GM19351 (cell line): Measurements from ENCODE around the gene MAD2L1BP.
"Not testable (repeated sequence)": the region's sequence is repeated elsewhere in the genome, so short reads cannot be mapped to it uniquely, and the experiment has no call there.

Experiments
- ATAC-seq: cut with Tn5 transposase; IDR thresholded peaks from one replicate; pipeline ENCODE4 v1.9.1; 2021; ENCODE audit warnings: mild to moderate bottlenecking, moderate library complexity; ENCODE audit not compliant: unreplicated experiment

MAD2L1BP gene

GRCh38 chr6:43625393-43625992 lies 10.1 kb upstream of the MAD2L1BP start:
- no peak for ATAC-seq

- no peak for ATAC-seq
Observed at GRCh38 chr6:43627008-43627825, 8.4 kb upstream of the MAD2L1BP start.

- peak; percentile 25 for ATAC-seq
Observed at GRCh38 chr6:43628393-43629103, 7.1 kb upstream of the MAD2L1BP start.

GRCh38 chr6:43629104-43629504 lies 6.5 kb upstream of the MAD2L1BP start, which contains the start of gene GTPBP2:
TSS of gene GTPBP2 (minus strand) at chr6:43629264. CDS start at chr6:43629162, 102 bp downstream.
- peak; percentile 78 for ATAC-seq

GRCh38 chr6:43629505-43630300 lies 5.9 kb upstream of the MAD2L1BP start:
- peak; percentile 67 for ATAC-seq

- ATAC-seq = no peak
Observed at GRCh38 chr6:43630980-43631619, 4.5 kb upstream of the MAD2L1BP start.

- not testable (repeated sequence) for ATAC-seq
Observed at GRCh38 chr6:43633002-43633401, 2.6 kb upstream of the MAD2L1BP start.

GRCh38 chr6:43634702-43635303 lies 837 bp upstream of the MAD2L1BP start:
- ATAC-seq = no peak

- no peak for ATAC-seq
Observed at GRCh38 chr6:43636308-43636659, 644 bp downstream of the MAD2L1BP start.

- no peak for ATAC-seq
Observed at GRCh38 chr6:43639984-43640800, 4.6 kb downstream of the MAD2L1BP start.

GRCh38 chr6:43644940-43645612 lies 9.4 kb downstream of the MAD2L1BP start, which contains the start of gene RSPH9:
TSS of gene RSPH9 (plus strand) at chr6:43645036. CDS start at chr6:43645099, 63 bp downstream.
- no peak for ATAC-seq

- ATAC-seq = no peak
Observed at GRCh38 chr6:43645613-43645964, 9.9 kb downstream of the MAD2L1BP start.

- no peak for ATAC-seq
Observed at GRCh38 chr6:43647613-43648012, 12.0 kb downstream of the MAD2L1BP start.

- no peak for ATAC-seq
Observed at GRCh38 chr6:43648248-43648647, 12.6 kb downstream of the MAD2L1BP start.

GRCh38 chr6:43652822-43653221 lies 17.2 kb downstream of the MAD2L1BP start:
- not testable (repeated sequence) for ATAC-seq

GRCh38 chr6:43657221-43657802 lies 21.7 kb downstream of the MAD2L1BP start:
- ATAC-seq = no peak

- ATAC-seq = no peak
Observed at GRCh38 chr6:43658161-43658560, 22.5 kb downstream of the MAD2L1BP start.

- ATAC-seq = not testable (repeated sequence)
Observed at GRCh38 chr6:43662948-43663347, 27.3 kb downstream of the MAD2L1BP start.
